Left colon (tissue), 2 donors: ENCODE results near the gene HOXD10. TPM values are rescaled to one million over a fixed set of nuclear protein-coding genes. Genes with fewer than 3 reads are reported as not detected.
A peak's percentile ranks its signal among the peaks of the same experiment; 100 is the strongest.

Experiments
- ATAC-seq: fragments of 200-7000 bp; cut with Tn5 transposase; one replicate; pipeline ENCODE4 v1.9.1; 2020; ENCODE audit warnings: mild to moderate bottlenecking, moderate library complexity
- DNase-seq, 2 donors: peaks; one replicate each; pipeline ENCODE4 v3.0.0-alpha.2; 2020
- intact Hi-C, 2 donors: fragments of 100-400 bp; cut with DNase I in 1 of 2; cut with micrococcal nuclease in 1 of 2; formaldehyde crosslinking; loops; one replicate each; pipeline versions ENCODE4 v1.11.2 to v1.14.0; 2022; cut with DNase I, micrococcal nuclease
- total RNA-seq, 2 donors: library from RNA; stranded (reverse); fragmentation: NEBNext Ultra II Directional; extraction: Animal tissue kit (Norgen Biotek cat#: 25700); gene quantifications; one replicate each; pipeline ENCODE4 v1.2.1, GENCODE V29; 2021
- donor health status: DM: no; HTN: no; CAD: no.
- donor health status: DM: yes; HTN: yes; CAD: no.

Gene HOXD10
- total RNA-seq, 2 donors from 2014 or later: 1.0 to 14.8 TPM

GRCh38 chr2:176081376-176081836, 35.2 kb upstream of the HOXD10 start:
- DNase-seq (no peak), ATAC-seq (no peak)
- intact Hi-C loops: loop anchor here in 1 of 2 donors (5.0 kb wide), 1 partner anchor 394 kb away; no protein-coding TSS in a partner anchor

GRCh38 chr2:176081837-176082524, 34.6 kb upstream of the HOXD10 start:
- ATAC-seq: peak; percentile 28
- intact Hi-C loops: loop anchor here in 1 of 2 donors (5.0 kb wide), 1 partner anchor 395 kb away; no protein-coding TSS in a partner anchor
- DNase-seq: no peak

GRCh38 chr2:176082525-176082823, 34.1 kb upstream of the HOXD10 start:
- intact Hi-C loops: loop anchor here in 1 of 2 donors (5.0 kb wide), 1 partner anchor 395 kb away; no protein-coding TSS in a partner anchor
- DNase-seq (no peak), ATAC-seq (no peak)

GRCh38 chr2:176082824-176083751, 33.5 kb upstream of the HOXD10 start:
- intact Hi-C loops: loop anchor here in 1 of 2 donors (5.0 kb wide), 1 partner anchor 396 kb away; no protein-coding TSS in a partner anchor
- DNase-seq: no peak
- no peak for ATAC-seq

- intact Hi-C loops: loop anchor here in 1 of 2 donors (5.0 kb wide), 1 partner anchor 397 kb away; no protein-coding TSS in a partner anchor
- no peak for ATAC-seq
- DNase-seq: no peak
These were observed 32.7 kb upstream of the HOXD10 start, which contains the start of gene EVX2 for GRCh38 chr2:176083796-176084261. Gene EVX2 (minus strand): TSS chr2:176083962. CDS start chr2:176083776, 186 bp downstream.

- ATAC-seq (no peak), DNase-seq (no peak)
- intact Hi-C loops: loop anchor here in 1 of 2 donors (5.0 kb wide), 1 partner anchor 397 kb away; no protein-coding TSS in a partner anchor
These were observed 31.9 kb upstream of the HOXD10 start for GRCh38 chr2:176084611-176085119.

- ATAC-seq (no peak), DNase-seq (no peak)
- intact Hi-C loops: no loop called here
These were observed 31.3 kb upstream of the HOXD10 start for GRCh38 chr2:176085120-176085788.

- peak; percentile 34 for ATAC-seq
- intact Hi-C loops: no loop called here
- no peak for DNase-seq
These were observed 30.5 kb upstream of the HOXD10 start for GRCh38 chr2:176085861-176086771.

GRCh38 chr2:176087330-176088047, 29.1 kb upstream of the HOXD10 start:
- DNase-seq (no peak), ATAC-seq (no peak)
- intact Hi-C loops: no loop called here

GRCh38 chr2:176088048-176088936, 28.3 kb upstream of the HOXD10 start:
- intact Hi-C loops: no loop called here
- DNase-seq (peak in 1 of 2 donors; percentile 72), ATAC-seq (peak; percentile 87)

GRCh38 chr2:176088937-176089842, 27.4 kb upstream of the HOXD10 start:
- intact Hi-C loops: no loop called here
- no peak for DNase-seq
- no peak for ATAC-seq

- intact Hi-C loops: loop anchor here in 1 of 2 donors (10.0 kb wide), 1 partner anchor 405 kb away; no protein-coding TSS in a partner anchor
- no peak for ATAC-seq
- DNase-seq: no peak
These were observed 26.7 kb upstream of the HOXD10 start for GRCh38 chr2:176089843-176090395.

- intact Hi-C loops: loop anchor here in 1 of 2 donors (10.0 kb wide), 1 partner anchor 406 kb away; no protein-coding TSS in a partner anchor
- ATAC-seq (no peak), DNase-seq (no peak)
These were observed 25.7 kb upstream of the HOXD10 start for GRCh38 chr2:176090862-176091261.
